Measurements from ENCODE around the gene EXOC4.

Gene EXOC4

DNA sequence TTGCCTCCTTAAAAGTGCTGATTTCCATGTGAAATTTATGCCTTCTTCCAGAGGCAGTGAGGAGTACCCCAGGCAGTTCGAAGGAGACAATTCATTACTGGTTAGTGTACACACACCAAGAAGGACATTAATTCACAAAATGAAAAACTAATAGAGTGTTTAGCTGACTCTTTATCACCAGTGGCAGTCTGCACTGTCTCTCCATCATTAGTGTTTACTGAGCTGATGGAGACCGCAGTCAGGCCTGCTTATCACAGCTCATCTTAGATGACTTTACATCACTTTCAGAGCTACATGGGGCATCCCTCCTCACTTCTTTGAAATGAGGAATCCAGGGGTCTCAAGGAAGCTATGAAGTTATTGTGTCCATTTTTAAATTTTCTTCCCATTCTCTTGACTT is 718.7 kb downstream of the EXOC4 start:
- Histone ChIP-seq H3K36me3 (ENCODE audit: control insufficient read depth in 2 of 2, insufficient read depth in 1 of 2, low read length in 2 of 2) (no peaks in the 10 kb centered on the region), H3K4me3 (ENCODE audit: low read depth, low read length) (no peak overlapping the region), H3K4me1 (ENCODE audit: control insufficient read depth, insufficient read depth, low read length) (no peaks in the 10 kb centered on the region), H3K27ac (ENCODE audit: extremely low read depth, low read depth, low read length) (no peak overlapping the region), H3K9me3 (ENCODE audit: control insufficient read depth, insufficient read depth, low read depth, low read length) (no peaks in the 10 kb centered on the region)
- CTCF ChIA-PET, result interaction anchor here (0.6 to 0.7 kb wide), 2 partner anchors 45 to 170 kb away, joined by 3 read pairs; no protein-coding TSS in a partner anchor
- no peak for TF ChIP-seq TCF7L2 (IDR thresholded peaks at IDR 0.05; ENCODE audit: borderline replicate concordance, low read depth, low read length)
- no peak for TF ChIP-seq ZNF23 (tag by site-specific recombination; IDR thresholded peaks at IDR 0.05; ENCODE audit: borderline replicate concordance)
- TF ChIP-seq, protein P1, sequence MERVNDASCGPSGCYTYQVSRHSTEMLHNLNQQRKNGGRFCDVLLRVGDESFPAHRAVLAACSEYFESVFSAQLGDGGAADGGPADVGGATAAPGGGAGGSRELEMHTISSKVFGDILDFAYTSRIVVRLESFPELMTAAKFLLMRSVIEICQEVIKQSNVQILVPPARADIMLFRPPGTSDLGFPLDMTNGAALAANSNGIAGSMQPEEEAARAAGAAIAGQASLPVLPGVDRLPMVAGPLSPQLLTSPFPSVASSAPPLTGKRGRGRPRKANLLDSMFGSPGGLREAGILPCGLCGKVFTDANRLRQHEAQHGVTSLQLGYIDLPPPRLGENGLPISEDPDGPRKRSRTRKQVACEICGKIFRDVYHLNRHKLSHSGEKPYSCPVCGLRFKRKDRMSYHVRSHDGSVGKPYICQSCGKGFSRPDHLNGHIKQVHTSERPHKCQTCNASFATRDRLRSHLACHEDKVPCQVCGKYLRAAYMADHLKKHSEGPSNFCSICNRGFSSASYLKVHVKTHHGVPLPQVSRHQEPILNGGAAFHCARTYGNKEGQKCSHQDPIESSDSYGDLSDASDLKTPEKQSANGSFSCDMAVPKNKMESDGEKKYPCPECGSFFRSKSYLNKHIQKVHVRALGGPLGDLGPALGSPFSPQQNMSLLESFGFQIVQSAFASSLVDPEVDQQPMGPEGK (tag by site-specific recombination; IDR thresholded peaks at IDR 0.05), result no peak
- TF ChIP-seq ZNF248 (tag by site-specific recombination; IDR thresholded peaks at IDR 0.05), result no peak
- TF ChIP-seq, protein P2, sequence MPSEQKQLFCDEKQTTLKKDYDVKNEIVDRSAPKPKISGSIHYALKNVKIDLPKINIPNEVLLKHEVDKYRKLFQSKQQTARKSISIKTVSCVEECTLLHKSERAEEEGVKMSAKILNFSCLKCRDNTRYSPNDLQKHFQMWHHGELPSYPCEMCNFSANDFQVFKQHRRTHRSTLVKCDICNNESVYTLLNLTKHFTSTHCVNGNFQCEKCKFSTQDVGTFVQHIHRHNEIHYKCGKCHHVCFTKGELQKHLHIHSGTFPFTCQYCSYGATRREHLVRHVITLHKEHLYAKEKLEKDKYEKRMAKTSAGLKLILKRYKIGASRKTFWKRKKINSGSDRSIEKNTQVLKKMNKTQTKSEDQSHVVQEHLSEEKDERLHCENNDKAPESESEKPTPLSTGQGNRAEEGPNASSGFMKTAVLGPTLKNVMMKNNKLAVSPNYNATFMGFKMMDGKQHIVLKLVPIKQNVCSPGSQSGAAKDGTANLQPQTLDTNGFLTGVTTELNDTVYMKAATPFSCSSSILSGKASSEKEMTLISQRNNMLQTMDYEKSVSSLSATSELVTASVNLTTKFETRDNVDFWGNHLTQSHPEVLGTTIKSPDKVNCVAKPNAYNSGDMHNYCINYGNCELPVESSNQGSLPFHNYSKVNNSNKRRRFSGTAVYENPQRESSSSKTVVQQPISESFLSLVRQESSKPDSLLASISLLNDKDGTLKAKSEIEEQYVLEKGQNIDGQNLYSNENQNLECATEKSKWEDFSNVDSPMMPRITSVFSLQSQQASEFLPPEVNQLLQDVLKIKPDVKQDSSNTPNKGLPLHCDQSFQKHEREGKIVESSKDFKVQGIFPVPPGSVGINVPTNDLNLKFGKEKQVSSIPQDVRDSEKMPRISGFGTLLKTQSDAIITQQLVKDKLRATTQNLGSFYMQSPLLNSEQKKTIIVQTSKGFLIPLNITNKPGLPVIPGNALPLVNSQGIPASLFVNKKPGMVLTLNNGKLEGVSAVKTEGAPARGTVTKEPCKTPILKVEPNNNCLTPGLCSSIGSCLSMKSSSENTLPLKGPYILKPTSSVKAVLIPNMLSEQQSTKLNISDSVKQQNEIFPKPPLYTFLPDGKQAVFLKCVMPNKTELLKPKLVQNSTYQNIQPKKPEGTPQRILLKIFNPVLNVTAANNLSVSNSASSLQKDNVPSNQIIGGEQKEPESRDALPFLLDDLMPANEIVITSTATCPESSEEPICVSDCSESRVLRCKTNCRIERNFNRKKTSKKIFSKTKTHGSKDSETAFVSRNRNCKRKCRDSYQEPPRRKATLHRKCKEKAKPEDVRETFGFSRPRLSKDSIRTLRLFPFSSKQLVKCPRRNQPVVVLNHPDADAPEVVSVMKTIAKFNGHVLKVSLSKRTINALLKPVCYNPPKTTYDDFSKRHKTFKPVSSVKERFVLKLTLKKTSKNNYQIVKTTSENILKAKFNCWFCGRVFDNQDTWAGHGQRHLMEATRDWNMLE (tag by site-specific recombination; conservative IDR thresholded peaks at IDR 0.05; ENCODE audit: low read depth), result no peak
- no peak for TF ChIP-seq REPIN1 (tag by site-specific recombination; IDR thresholded peaks at IDR 0.05; ENCODE audit: low read depth)
- TF ChIP-seq ZNF529 (tag by site-specific recombination; IDR thresholded peaks at IDR 0.05; ENCODE audit: insufficient replicate concordance), result no peak
- TF ChIP-seq, protein P3, sequence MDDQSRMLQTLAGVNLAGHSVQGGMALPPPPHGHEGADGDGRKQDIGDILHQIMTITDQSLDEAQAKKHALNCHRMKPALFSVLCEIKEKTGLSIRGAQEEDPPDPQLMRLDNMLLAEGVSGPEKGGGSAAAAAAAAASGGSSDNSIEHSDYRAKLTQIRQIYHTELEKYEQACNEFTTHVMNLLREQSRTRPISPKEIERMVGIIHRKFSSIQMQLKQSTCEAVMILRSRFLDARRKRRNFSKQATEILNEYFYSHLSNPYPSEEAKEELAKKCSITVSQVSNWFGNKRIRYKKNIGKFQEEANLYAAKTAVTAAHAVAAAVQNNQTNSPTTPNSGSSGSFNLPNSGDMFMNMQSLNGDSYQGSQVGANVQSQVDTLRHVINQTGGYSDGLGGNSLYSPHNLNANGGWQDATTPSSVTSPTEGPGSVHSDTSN (CRISPR knock-in tag; IDR thresholded peaks at IDR 0.05), result no peak
- TF ChIP-seq SP7 (tag by site-specific recombination; IDR thresholded peaks at IDR 0.05), result no peak
- TF ChIP-seq, protein P4, sequence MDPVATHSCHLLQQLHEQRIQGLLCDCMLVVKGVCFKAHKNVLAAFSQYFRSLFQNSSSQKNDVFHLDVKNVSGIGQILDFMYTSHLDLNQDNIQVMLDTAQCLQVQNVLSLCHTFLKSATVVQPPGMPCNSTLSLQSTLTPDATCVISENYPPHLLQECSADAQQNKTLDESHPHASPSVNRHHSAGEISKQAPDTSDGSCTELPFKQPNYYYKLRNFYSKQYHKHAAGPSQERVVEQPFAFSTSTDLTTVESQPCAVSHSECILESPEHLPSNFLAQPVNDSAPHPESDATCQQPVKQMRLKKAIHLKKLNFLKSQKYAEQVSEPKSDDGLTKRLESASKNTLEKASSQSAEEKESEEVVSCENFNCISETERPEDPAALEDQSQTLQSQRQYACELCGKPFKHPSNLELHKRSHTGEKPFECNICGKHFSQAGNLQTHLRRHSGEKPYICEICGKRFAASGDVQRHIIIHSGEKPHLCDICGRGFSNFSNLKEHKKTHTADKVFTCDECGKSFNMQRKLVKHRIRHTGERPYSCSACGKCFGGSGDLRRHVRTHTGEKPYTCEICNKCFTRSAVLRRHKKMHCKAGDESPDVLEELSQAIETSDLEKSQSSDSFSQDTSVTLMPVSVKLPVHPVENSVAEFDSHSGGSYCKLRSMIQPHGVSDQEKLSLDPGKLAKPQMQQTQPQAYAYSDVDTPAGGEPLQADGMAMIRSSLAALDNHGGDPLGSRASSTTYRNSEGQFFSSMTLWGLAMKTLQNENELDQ (tag by site-specific recombination; IDR thresholded peaks at IDR 0.05; ENCODE audit: low read depth), result no peak
- TF ChIP-seq ZNF138 (tag by site-specific recombination; IDR thresholded peaks at IDR 0.05; ENCODE audit: borderline replicate concordance), result no peak
- TF ChIP-seq, protein P5, sequence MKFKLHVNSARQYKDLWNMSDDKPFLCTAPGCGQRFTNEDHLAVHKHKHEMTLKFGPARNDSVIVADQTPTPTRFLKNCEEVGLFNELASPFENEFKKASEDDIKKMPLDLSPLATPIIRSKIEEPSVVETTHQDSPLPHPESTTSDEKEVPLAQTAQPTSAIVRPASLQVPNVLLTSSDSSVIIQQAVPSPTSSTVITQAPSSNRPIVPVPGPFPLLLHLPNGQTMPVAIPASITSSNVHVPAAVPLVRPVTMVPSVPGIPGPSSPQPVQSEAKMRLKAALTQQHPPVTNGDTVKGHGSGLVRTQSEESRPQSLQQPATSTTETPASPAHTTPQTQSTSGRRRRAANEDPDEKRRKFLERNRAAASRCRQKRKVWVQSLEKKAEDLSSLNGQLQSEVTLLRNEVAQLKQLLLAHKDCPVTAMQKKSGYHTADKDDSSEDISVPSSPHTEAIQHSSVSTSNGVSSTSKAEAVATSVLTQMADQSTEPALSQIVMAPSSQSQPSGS (tag by site-specific recombination; IDR thresholded peaks at IDR 0.05; ENCODE audit: low read depth), result no peak
- TF ChIP-seq ZNF311 (tag by site-specific recombination; IDR thresholded peaks at IDR 0.05; ENCODE audit: borderline replicate concordance), result no peak
- no peak for TF ChIP-seq ZNF837 (tag by site-specific recombination; IDR thresholded peaks at IDR 0.05)
- TF ChIP-seq ZNF610 (tag by site-specific recombination; IDR thresholded peaks at IDR 0.05; ENCODE audit: borderline replicate concordance), result no peak
- TF ChIP-seq HOXA7 (CRISPR knock-in tag; IDR thresholded peaks at IDR 0.05; ENCODE audit: borderline replicate concordance), result no peak
- TF ChIP-seq ZNF266 (tag by site-specific recombination; IDR thresholded peaks at IDR 0.05; ENCODE audit: low read depth), result no peak
- POLR2A ChIA-PET, result no interaction called here
